Measurements from ENCODE around the gene NRG2.

Gene NRG2

DNA sequence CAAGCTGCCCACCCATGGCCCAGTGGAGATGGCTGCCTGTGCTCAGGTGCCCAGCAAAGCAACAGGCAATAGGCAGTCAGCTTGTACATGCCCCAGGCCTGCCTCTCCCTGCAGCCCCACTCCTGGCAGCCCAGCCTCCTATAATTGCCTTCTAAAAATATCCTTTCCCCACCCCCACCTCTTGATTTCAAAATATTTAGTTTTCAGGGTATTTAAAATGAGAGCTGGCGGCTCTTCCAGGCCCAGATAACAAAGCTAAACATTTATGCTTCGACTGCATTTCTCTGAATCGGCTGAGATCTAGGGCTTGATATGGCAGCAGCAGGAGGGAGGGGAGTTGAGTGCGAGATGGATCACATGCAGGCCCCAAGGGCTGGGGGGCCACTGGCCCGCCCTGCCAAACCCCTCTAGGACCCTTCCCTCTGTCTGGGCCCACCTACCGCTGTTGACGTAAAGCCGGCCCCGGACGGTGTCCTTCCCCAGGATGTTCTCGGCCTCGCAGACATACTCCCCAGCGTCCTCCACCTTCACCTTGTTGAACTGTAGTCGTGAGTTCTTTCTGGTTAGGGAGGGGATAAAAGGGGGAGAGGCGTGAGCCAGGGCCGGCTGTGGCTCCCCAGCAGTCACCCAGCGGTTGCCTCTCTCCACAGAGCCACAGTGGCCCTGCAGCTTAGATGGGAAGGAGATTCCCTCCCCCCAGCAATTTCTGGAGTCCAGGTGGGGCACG lies 162.5 kb downstream of the NRG2 start:
- DNase-seq (ENCODE audit: low read depth in 2 of 2), result no peak

DNA sequence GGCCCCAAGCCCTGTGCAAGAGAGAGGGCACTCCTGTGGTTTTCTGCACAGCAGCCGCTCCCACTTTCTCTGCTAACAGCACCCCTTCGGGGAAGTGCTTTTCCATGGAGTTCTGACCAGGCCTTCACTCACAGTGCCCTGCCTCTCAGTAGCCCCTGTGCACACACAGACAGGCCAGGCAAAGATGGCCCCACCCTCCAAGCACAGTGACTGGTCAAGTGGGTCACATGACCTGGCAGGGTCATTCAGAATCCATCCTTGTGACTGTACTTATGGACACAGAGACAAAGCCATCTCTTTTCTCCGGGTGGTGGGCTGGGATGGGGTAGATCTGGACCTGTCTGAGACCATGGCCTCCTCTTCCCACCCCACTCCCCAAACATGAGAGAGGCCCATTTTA lies 165.0 kb downstream of the NRG2 start:
- DNase-seq (ENCODE audit: low read depth in 2 of 2), result no peak

DNA sequence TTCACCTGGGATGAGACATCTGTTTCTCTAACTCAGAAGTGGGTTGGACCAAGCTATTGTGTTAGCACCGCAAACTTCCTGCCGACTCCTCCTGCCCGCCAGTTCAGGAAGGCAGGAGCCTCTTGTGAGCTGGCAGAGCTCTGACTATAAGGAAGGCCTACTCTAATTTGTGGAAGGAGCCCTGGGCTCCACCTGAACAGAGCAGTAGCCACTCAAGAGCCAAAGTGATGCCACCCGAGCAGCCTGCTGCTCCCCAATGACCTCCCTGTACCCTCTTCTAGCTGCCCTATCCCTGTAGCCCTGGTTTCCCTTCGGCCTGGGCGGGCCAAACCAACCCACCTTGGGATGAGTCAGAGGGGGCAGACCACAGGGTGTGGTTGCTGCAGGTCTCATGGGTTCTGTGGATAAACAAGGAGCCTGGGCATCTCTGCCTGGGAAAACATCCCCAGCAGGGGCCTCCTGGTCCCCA lies 165.9 kb downstream of the NRG2 start:
- no peak for DNase-seq (ENCODE audit: low read depth in 2 of 2)

DNA sequence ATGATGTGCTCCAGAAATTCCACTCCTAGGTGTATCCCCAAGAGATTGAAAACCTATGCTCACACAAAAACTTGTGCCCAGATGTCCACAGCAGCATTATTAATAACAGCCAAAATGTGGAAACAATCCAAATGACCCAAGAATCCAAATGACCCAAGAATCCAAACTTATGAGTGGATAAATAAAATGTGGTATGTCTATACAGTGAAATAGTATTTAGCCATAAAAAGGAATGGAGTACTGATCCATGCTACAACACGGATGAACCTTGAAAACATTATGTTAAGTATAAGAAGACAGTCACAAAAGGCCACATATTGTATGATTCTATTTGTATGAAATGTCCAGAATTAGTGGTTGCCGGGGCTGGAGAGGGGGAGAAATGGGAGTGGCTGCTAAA lies 167.1 kb downstream of the NRG2 start:
- DNase-seq (ENCODE audit: low read depth in 2 of 2), result no peak

DNA sequence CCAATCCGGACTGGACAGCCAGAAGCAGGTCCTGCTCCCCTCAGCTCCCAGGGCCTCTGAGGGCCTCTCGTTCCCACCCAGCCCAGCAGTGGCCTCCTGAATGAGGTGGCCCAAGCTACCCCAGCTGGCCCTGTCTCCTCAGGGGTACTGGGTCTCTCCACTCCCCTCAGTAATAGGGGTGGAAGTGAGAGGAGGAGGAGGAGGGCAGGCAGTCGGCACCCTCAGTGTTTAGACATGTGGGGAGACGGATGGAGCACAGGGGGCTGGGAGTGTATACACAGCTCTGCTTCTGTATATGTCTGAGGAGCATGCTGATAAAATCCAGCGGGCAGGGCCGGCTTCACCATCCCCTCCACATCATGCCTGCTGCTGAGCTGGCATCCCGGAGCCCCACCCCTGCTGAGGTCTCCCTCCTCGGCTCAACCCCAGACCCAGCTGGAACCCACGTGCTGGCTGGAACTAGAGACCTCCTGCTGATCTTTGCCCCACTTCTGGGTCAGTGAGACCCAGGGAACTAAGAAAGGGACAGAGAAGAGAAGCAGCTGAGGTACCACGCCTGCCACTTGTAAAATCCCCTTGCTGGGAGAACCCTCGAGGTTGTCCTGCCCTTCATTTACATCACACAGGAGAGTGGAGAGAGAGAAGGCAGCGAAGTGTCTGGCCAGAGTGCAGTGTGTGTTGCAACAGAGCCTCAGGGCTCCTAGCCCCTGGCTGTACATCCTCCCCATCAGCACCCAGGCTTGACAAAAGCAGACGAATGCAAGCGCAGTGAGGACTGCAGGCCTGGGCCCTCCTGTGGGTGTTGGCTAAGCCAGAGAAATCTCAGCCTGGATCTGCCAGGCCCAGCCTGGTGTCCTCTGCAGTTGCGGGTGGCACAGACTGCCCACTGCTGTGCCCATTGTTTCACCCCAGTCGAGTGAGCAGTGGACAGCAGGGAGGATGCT lies 170.0 kb downstream of the NRG2 start:
- no peak for DNase-seq (ENCODE audit: low read depth in 2 of 2)

DNA sequence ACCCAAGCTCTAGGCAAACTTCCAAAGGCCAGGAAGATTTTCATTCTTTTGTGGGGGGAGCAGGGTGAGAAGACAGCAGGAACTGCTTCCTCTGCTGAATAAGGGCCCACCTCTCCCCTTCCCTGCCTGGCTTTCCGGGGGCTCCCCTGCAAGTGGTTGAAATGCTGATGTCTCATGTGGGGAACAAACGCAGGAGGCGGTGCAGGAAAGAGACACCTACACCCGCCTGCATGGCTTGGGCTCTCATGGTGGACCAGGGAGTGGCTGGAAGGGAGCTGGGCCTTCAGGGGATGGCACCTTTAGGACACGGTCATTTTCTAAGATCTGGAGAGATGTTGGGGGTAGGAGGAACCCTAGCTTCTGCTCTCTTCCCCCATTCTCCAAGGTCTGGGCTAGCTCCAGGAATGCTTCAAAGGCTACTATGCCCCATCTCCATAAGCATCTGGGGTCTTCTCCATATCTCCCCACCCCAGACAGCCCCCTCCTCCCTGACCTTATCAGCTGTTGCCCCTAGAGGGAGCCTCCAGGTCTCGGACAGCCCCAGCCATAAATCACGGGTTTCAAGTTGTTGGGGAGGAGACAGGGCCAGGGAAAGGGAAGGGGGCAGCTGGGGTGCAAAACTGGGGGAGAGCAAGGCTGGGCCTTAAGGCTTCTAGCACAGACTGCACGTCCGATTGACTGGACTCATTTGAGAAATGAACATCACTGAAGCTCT lies 170.9 kb downstream of the NRG2 start:
- no peak for DNase-seq (ENCODE audit: low read depth in 2 of 2)

DNA sequence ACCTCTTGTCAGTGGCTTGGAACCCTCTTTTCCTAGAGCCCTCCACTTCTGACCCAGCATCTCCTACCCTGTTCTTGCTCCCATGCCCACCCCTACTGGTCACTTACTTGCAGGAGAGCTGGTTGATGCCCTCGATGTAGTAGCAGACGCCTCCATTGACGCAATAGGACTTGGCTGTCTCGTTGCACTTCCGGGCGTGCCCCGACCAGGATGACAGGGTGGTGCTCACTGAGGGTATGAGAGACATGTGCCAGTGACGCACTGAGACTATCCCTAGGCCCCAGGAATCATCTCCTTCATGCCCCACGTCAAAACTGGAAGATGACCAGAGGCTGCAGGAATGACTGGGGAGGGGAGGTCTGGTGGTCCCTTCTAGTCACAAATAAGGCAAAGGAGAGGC lies 171.5 kb downstream of the NRG2 start:
- no peak for DNase-seq (ENCODE audit: low read depth in 2 of 2)

DNA sequence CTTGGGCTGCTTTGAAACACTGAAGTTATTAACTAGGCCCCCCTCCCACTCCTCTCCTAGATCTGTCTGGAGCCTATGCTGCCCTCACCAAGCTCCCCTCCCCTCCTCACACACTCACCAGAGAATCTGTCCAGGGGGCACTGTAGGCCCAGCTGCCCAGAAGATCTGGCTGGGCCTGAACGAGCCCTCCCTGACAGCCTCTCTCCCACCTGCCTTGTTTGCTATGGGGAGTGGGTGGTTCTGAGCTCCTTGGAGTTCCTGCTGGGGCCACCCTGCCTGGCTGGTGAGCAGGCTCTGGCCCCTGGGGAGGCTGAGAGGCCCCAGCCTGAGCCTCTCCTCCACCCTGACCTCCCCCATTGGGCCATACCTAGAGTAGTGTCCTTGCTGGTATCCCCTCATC lies 172.4 kb downstream of the NRG2 start:
- DNase-seq (ENCODE audit: low read depth in 2 of 2), result no peak

DNA sequence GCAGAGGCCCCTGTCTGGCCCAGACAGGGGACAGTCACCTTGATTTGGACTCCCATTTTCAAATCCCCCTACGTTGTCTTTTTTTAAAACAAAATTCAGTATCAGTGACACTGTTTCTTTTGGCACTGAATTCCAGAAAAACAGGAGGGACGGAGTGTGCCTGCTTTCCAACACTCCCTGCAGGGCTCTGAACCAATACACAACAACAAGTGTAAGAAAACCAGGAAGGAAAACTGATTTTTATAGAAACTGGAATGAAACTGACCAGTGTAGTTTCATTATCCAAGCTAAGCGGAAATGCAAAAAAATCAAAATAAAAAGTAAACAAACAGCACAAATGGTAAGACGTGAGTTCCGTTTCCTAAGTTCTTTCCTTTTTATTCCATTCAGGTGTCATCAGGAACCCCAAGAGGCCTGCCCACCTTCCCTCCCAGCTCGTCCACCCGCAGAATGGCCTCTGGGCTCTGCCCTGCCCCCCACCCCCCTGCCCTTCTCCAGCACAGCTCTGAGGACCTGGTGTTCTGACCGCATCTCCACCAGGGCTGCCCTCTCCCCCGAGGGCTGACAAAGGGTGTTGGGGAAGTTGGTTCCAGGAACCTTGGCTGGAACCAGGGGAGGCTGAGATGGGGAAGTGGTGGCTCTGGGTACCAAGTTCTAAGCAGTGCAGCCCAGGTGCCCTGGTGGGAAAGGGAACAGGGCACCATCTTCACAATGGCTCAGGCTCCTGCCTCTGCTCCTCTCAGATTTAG lies 173.9 kb downstream of the NRG2 start:
- no peak for DNase-seq (ENCODE audit: low read depth in 2 of 2)

DNA sequence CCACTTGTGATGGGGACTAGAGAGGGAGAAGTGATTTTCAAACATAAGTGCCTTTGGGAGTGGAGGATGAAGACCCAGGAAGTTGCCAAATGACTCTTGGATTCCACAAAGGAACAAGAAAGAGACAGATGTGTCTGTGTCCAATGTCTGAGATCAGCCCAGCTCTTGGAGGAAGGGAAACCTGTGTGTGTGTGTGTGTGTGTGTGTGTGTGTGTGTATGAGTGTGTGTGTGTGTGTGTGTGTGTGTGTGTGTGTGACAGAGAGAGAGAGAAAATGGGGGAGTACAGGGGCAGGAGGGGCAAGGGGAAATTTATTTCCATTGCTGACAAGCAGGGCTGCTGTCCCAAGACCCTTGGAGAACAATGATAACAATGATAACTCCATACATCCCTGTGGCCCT lies 175.5 kb downstream of the NRG2 start:
- no peak for DNase-seq (ENCODE audit: low read depth in 2 of 2)

DNA sequence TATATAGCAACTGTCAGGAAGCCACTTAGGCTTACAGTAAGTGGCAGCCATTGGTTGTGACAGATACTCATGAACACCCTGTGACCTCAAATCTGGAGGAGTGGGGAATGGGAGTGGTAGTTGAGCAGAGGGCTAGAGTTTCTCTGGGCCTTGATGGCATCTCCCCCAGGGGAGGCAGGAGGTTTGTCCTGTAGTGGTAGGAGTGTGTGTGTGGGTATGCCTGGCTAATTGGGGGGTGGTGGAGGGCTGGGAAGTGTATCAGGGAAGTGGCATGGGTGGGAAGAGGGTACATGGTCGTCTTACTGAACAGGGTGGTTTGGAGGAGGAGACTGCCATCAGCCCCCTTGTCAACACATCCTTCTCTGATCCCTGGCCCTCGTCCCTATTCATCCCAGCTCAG lies 176.0 kb downstream of the NRG2 start:
- no peak for DNase-seq (ENCODE audit: low read depth in 2 of 2)

DNA sequence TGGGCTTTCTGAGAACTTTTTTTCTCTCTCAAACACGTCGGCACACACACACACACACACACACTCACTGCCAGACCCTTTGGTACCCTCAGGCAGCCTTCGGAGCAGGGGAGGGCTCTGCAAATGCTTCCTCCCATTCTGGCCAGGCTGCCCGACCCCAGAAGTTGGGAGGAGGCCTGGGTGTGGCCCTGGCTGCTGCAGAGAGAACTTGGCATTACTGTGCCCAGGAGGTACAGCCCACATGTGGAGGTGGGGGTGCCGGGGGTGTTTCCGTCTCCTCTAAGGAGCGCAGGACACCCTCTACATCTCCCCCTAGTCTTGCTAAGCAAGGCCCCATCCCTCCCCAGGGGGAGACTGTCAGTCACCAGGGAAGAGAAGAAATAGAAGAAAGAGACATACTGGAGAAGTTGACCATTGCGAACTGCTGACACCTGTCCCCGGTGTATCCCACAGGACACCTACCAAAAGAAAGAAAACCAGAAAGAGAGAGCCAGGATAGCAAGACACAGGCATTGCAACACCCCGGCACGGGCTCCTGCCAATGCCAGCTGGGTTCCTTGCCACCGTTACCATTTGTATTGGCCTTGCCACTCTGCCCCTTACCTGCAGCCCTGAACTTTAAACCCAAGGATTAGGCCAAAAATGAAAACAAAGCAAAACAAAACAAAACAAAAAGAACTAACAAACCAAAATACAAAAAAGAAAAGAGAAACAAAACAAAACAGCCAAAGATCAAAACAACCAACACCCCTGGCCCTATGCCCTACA lies 178.2 kb downstream of the NRG2 start:
- DNase-seq (ENCODE audit: low read depth in 2 of 2), result no peak

DNA sequence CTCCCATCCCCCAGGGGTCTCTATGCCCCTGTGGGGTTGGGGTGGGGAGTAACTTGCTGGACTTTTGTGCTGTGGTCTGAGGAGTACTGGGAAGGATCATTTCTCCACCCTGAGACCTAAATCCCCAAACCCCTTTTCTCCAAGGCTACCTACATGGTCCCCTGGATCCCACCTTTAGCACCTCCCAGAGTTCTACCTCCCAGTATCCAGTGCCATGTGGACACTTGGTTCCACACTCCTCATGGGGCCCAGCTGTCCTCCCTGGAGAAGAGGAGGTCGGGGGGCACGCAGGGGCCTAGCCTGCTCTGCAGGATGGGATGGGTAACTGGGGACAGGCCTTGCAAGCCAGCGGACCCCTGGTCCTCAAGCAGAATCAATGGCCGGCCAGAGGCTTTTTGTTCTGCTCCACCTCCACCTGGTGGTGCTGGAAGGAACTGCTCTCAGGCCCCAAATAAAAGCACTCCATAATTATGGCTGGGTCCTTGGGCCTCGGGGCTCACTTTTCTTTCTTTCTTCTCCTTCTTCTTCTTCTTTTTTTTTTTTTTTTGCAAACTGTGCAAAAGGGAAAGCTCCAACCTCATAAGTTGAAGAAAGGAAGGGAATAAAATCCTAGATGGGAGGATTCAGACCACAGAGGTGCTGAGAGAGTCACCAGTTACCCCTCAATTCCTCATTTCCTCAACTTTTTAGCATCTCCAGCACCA lies 179.1 kb downstream of the NRG2 start:
- peak; percentile 29 to 47 for DNase-seq (ENCODE audit: low read depth in 2 of 2)

DNA sequence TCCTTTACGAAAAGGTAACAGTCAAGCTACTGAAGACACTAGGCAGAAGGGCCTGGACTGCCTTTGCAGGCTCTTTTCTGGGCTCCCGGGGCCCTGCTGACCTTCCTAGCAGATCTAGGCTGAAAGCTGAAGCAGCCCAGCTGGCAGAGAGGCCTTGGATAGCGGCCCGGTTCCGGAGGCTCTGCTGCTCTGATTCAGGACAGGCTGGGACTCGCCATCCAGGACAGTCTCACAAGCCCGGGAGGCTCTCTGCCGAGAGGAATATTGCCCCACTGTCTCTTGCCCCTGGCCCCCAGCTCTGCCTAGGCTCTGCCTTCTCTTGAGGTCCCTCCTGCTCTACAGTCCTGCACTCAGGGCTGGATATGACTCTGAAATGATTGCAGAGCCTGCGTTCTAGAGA lies 179.7 kb downstream of the NRG2 start:
- DNase-seq (ENCODE audit: low read depth in 2 of 2), result no peak

DNA sequence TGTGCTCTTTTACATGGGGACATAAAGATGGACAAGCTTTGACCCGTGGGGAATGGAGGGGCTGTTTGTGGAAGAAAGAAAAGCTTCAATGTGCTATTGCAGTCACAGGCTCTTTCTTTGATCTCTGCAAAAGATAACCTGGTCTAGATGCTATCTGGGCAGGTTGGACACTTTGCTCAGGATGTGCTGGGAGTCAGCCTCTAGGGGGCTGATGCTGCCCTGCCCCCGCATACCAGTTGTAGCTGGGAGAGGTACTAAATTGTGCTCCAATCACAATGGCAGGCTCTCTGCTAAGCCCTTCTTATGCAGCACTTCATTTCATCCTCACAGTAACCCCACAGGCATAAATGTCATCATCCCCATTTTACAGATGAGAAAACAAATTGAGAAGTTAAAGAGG lies 180.3 kb downstream of the NRG2 start:
- no peak for DNase-seq (ENCODE audit: low read depth in 2 of 2)

DNA sequence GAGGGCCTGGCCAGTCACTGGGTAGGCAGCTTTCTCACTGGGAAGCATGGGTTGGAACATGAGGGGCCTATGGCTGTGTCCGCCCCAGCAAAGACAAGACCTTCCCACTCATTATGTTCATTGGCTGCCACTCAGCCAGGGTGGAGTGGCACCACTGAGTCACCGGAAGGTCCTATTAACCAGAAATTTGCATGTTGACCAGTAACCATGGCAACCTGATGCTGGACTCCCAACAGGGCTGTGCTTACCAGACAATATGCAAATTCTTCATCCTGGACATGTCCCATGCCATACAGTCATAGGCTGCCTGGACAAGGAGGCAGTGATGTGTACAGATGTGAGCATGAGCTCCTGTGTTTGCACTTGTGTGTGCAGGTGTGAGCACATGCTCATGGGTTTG lies 180.8 kb downstream of the NRG2 start:
- DNase-seq (ENCODE audit: low read depth in 2 of 2), result no peak

DNA sequence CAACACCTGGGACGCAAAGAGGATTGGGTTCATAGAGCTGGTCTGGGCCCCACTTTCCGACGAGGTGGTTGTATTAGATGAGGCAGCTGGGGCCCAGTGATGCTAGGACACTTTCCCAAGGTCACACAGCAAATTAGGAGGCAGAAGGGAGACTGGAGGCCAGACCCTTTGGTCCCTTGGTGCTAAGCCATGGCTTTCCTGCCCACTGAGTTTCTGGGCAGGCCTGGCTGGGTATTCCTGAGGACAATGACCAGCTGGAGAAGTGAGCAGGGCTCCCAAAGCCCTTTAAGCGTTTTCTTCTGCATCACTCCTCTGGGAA lies 181.3 kb downstream of the NRG2 start:
- no peak for DNase-seq (ENCODE audit: low read depth in 2 of 2)

DNA sequence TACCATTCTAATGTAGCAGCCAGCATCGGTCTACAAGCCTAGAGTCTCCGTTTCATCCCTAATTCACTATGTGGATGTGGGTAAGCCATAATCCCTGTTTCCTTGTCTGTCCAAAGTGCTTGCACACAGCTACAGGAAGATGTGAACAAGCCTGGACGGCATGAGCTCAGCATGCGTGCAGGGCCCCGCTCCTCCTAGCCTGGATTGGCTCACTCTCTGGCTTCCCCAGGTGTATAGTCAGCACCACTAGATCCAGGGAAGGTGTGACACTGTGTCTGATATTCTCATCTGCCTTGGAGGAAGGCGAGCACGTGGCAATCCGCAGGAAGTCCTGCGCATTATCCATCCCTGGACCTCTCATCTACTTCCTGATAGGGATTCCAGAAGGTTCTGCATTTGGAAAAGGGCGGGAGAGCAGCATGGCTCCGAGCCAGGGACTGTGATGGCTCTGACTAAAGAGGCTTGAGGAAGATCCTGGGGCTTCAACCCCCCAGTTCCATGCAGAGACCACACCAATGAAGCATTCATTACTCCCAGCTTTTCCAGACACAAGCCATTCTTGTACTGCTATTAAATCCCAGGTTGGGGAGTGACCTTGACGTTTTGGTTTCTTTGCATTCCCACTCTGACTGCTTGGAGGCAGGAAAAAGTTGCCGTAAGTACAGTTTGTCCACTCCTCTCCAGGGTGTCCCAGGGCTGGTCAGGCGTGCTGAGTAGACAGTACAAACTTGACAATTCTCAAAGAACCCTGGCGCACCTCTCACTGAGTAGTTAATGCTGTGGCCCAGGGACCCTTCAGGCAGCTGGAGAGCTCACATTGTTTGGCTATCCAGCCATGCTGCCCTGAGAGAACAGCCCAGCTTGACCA lies 181.8 kb downstream of the NRG2 start:
- no peak for DNase-seq (ENCODE audit: low read depth in 2 of 2)

DNA sequence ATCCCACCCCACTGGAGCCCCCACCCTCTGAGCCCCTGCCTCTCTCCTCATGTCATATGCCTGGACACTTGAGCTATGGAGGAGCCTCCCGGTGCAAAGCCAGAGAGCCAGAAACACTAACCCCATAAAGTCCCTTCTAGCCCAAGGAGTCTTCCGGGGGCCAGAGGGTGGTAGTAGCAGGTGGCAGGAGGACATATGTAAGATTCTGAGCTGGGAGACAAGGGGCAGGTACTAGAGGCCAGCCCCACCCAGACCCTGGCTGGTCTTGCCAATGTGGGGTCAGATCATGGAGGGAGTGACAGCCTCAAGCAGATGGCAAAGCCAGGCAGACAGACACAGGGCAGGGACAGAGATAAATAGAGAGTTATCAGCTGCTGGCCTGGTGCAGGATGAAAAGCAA lies 184.1 kb downstream of the NRG2 start:
- DNase-seq (ENCODE audit: low read depth in 2 of 2), result no peak

DNA sequence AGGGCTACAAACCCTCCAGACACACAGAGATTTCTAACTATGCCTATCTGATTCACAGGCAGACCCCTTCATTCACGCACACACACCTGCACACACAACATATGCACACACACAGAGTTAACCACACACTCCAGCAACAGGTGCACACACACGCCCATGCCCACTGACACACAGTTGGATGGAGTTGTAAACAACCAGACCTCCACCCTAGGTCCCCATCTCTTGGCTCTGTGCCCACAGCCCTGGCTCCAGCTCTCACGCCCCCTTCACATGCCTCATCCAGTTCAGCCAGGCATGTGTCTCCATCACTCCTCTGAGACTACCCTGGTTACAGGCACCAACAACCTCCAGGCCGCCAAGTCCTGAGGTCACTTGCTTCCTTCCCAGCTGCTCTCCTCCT lies 186.4 kb downstream of the NRG2 start:
- no peak for DNase-seq (ENCODE audit: low read depth in 2 of 2)
